Sigmoid colon (tissue), 4 donors: ENCODE measurements around the gene TRPM3.

Experiments used
- EP300 ChIP-seq, 4 donors: sonication (generic); formaldehyde crosslinking; IDR thresholded peaks; one replicate each; pipeline ENCODE4 v1.6.1; 2017; ENCODE audit warnings: antibody characterized with exemption in 4 of 4
- POLR2A ChIP-seq, 2 donors: fragments of 450-650 bp; IDR thresholded peaks; one replicate each; pipeline ENCODE4 v1.6.1; 2016; ENCODE audit warnings: antibody characterized with exemption in 2 of 2, mild to moderate bottlenecking in 2 of 2, moderate library complexity in 2 of 2

- TF ChIP-seq POLR2A (IDR thresholded peaks at IDR 0.05) (no peak), EP300 (IDR thresholded peaks at IDR 0.05) (no peak)
These were observed 512.4 kb downstream of the TRPM3 start for GRCh38 chr9:70609011-70609410.
